ENCODE measurements around the gene BTC. TPM values are rescaled to one million over a fixed set of nuclear protein-coding genes. Genes with fewer than 3 reads are reported as not detected.

BTC gene
- total and polyA plus RNA-seq, 5 donors from 2014 or later = not detected

- Histone ChIP-seq H3K36me3 (ENCODE audit: control insufficient read depth, insufficient read depth, low read length) (no peaks in the 10 kb centered on the region), H3K4me3 (ENCODE audit: low read depth, low read length) (no peak overlapping the region), H3K9me3 (ENCODE audit: control insufficient read depth in 2 of 2, low read length in 2 of 2) (no peaks in the 10 kb centered on the region), H3K27ac (ENCODE audit: insufficient read depth, low read length, poor library complexity, severe bottlenecking) (no peak overlapping the region), H3K4me1 (ENCODE audit: control insufficient read depth, insufficient read depth, low read length, poor library complexity, severe bottlenecking) (no peaks in the 10 kb centered on the region), H3K27me3 (ENCODE audit: control insufficient read depth, insufficient read depth, low read length) (no peaks in the 10 kb centered on the region)
- no peak for DNase-seq
- ATAC-seq (ENCODE audit: low read depth in 2 of 2) = no peak
- Mint-ChIP-seq H3K4me1 (no peaks in the 10 kb centered on the region), H3K27me3 (no peaks in the 10 kb centered on the region), H3K36me3 (no peaks in the 10 kb centered on the region), H3K27ac (no peak overlapping the region), H3K4me3 (no peak overlapping the region), H3K9me3 (peaks cover 0 to 9% (median 1%) of the 10 kb centered on the region in 7 donors)
These were observed 16.8 kb downstream of the BTC start for GRCh38 chr4:74777531-74777930.

GRCh38 chr4:74772783-74773182 is 21.5 kb downstream of the BTC start:
- Histone ChIP-seq H3K4me1 (ENCODE audit: control insufficient read depth, insufficient read depth, low read length, poor library complexity, severe bottlenecking) (no peaks in the 10 kb centered on the region), H3K27me3 (ENCODE audit: control insufficient read depth, insufficient read depth, low read length) (no peaks in the 10 kb centered on the region), H3K9me3 (ENCODE audit: control insufficient read depth in 2 of 2, low read length in 2 of 2) (no peaks in the 10 kb centered on the region), H3K36me3 (ENCODE audit: control insufficient read depth, insufficient read depth, low read length) (no peaks in the 10 kb centered on the region), H3K4me3 (ENCODE audit: low read depth, low read length) (no peak overlapping the region), H3K27ac (ENCODE audit: insufficient read depth, low read length, poor library complexity, severe bottlenecking) (no peak overlapping the region)
- Mint-ChIP-seq H3K9me3 (peaks cover 0 to 3% (median 0%) of the 10 kb centered on the region in 7 donors), H3K4me3 (no peak overlapping the region), H3K27ac (no peak overlapping the region), H3K4me1 (no peaks in the 10 kb centered on the region), H3K36me3 (no peaks in the 10 kb centered on the region), H3K27me3 (no peaks in the 10 kb centered on the region)
- DNase-seq (no peak), ATAC-seq (ENCODE audit: low read depth in 2 of 2) (no peak)

- H3K4me1 ChIP-seq (ENCODE audit: control insufficient read depth, insufficient read depth, low read length, poor library complexity, severe bottlenecking) = no peaks in the 10 kb centered on the region
- H3K36me3 Mint-ChIP-seq = no peaks in the 10 kb centered on the region
- no peaks in the 10 kb centered on the region for H3K27me3 ChIP-seq (ENCODE audit: control insufficient read depth, insufficient read depth, low read length)
- no peak overlapping the region for H3K4me3 Mint-ChIP-seq
- ATAC-seq (ENCODE audit: low read depth in 2 of 2) (no peak), DNase-seq (no peak)
- no peak overlapping the region for H3K4me3 ChIP-seq (ENCODE audit: low read depth, low read length)
- no peaks in the 10 kb centered on the region for H3K27me3 Mint-ChIP-seq
- no peaks in the 10 kb centered on the region for H3K4me1 Mint-ChIP-seq
- no peaks in the 10 kb centered on the region for H3K36me3 ChIP-seq (ENCODE audit: control insufficient read depth, insufficient read depth, low read length)
- no peak overlapping the region for H3K27ac ChIP-seq (ENCODE audit: insufficient read depth, low read length, poor library complexity, severe bottlenecking)
- no peaks in the 10 kb centered on the region for H3K9me3 ChIP-seq (ENCODE audit: control insufficient read depth in 2 of 2, low read length in 2 of 2)
- no peak overlapping the region for H3K27ac Mint-ChIP-seq
- H3K9me3 Mint-ChIP-seq = peaks cover 0 to 3% (median 0%) of the 10 kb centered on the region in 7 donors
These were observed 22.2 kb downstream of the BTC start for GRCh38 chr4:74772106-74772505.

GRCh38 chr4:74770226-74770910 is 24.0 kb downstream of the BTC start:
- Histone ChIP-seq H3K4me3 (ENCODE audit: low read depth, low read length) (no peak overlapping the region), H3K27ac (ENCODE audit: insufficient read depth, low read length, poor library complexity, severe bottlenecking) (no peak overlapping the region), H3K27me3 (ENCODE audit: control insufficient read depth, insufficient read depth, low read length) (no peaks in the 10 kb centered on the region), H3K4me1 (ENCODE audit: control insufficient read depth, insufficient read depth, low read length, poor library complexity, severe bottlenecking) (no peaks in the 10 kb centered on the region), H3K9me3 (ENCODE audit: control insufficient read depth in 2 of 2, low read length in 2 of 2) (no peaks in the 10 kb centered on the region), H3K36me3 (ENCODE audit: control insufficient read depth, insufficient read depth, low read length) (no peaks in the 10 kb centered on the region)
- Mint-ChIP-seq H3K9me3 (peaks cover 0 to 3% (median 0%) of the 10 kb centered on the region in 7 donors), H3K4me1 (no peaks in the 10 kb centered on the region), H3K36me3 (no peaks in the 10 kb centered on the region), H3K27me3 (no peaks in the 10 kb centered on the region), H3K4me3 (no peak overlapping the region), H3K27ac (no peak overlapping the region)
- no peak for DNase-seq
- ATAC-seq (ENCODE audit: low read depth in 2 of 2) = no peak

- ATAC-seq (ENCODE audit: low read depth in 2 of 2) (no peak), DNase-seq (no peak)
- no peaks in the 10 kb centered on the region for H3K27me3 ChIP-seq (ENCODE audit: control insufficient read depth, insufficient read depth, low read length)
- H3K36me3 ChIP-seq (ENCODE audit: control insufficient read depth, insufficient read depth, low read length) = no peaks in the 10 kb centered on the region
- H3K4me1 ChIP-seq (ENCODE audit: control insufficient read depth, insufficient read depth, low read length, poor library complexity, severe bottlenecking) = no peaks in the 10 kb centered on the region
- Mint-ChIP-seq H3K9me3 (peaks cover 0 to 6% (median 0%) of the 10 kb centered on the region in 7 donors), H3K4me3 (no peak overlapping the region), H3K4me1 (no peaks in the 10 kb centered on the region), H3K36me3 (no peaks in the 10 kb centered on the region), H3K27me3 (no peaks in the 10 kb centered on the region), H3K27ac (no peak overlapping the region)
- H3K27ac ChIP-seq (ENCODE audit: insufficient read depth, low read length, poor library complexity, severe bottlenecking) = no peak overlapping the region
- no peak overlapping the region for H3K4me3 ChIP-seq (ENCODE audit: low read depth, low read length)
- no peaks in the 10 kb centered on the region for H3K9me3 ChIP-seq (ENCODE audit: control insufficient read depth in 2 of 2, low read length in 2 of 2)
These were observed 25.3 kb downstream of the BTC start for GRCh38 chr4:74768857-74769525.

GRCh38 chr4:74764119-74764518 is 30.2 kb downstream of the BTC start:
- peaks cover 0 to 7% (median 2%) of the 10 kb centered on the region in 7 donors for H3K9me3 Mint-ChIP-seq
- no peaks in the 10 kb centered on the region for H3K36me3 ChIP-seq (ENCODE audit: control insufficient read depth, insufficient read depth, low read length)
- H3K36me3 Mint-ChIP-seq = no peaks in the 10 kb centered on the region
- no peak for DNase-seq
- no peaks in the 10 kb centered on the region for H3K9me3 ChIP-seq (ENCODE audit: control insufficient read depth in 2 of 2, low read length in 2 of 2)
- no peak overlapping the region for H3K4me3 Mint-ChIP-seq
- no peaks in the 10 kb centered on the region for H3K27me3 Mint-ChIP-seq
- no peaks in the 10 kb centered on the region for H3K4me1 Mint-ChIP-seq
- H3K27ac Mint-ChIP-seq = no peak overlapping the region
- H3K4me1 ChIP-seq (ENCODE audit: control insufficient read depth, insufficient read depth, low read length, poor library complexity, severe bottlenecking) = no peaks in the 10 kb centered on the region
- no peaks in the 10 kb centered on the region for H3K27me3 ChIP-seq (ENCODE audit: control insufficient read depth, insufficient read depth, low read length)
- no peak for ATAC-seq (ENCODE audit: low read depth in 2 of 2)
- H3K4me3 ChIP-seq (ENCODE audit: low read depth, low read length) = no peak overlapping the region
- no peak overlapping the region for H3K27ac ChIP-seq (ENCODE audit: insufficient read depth, low read length, poor library complexity, severe bottlenecking)

- ATAC-seq (ENCODE audit: low read depth in 2 of 2) (no peak), DNase-seq (no peak)
- H3K4me1 ChIP-seq (ENCODE audit: control insufficient read depth, insufficient read depth, low read length, poor library complexity, severe bottlenecking) = no peaks in the 10 kb centered on the region
- H3K36me3 Mint-ChIP-seq = no peaks in the 10 kb centered on the region
- H3K27me3 ChIP-seq (ENCODE audit: control insufficient read depth, insufficient read depth, low read length) = no peaks in the 10 kb centered on the region
- H3K4me3 ChIP-seq (ENCODE audit: low read depth, low read length) = no peak overlapping the region
- H3K9me3 ChIP-seq (ENCODE audit: control insufficient read depth in 2 of 2, low read length in 2 of 2) = no peaks in the 10 kb centered on the region
- peaks cover 0 to 7% (median 0%) of the 10 kb centered on the region in 7 donors for H3K9me3 Mint-ChIP-seq
- no peaks in the 10 kb centered on the region for H3K36me3 ChIP-seq (ENCODE audit: control insufficient read depth, insufficient read depth, low read length)
- H3K27ac ChIP-seq (ENCODE audit: insufficient read depth, low read length, poor library complexity, severe bottlenecking) = no peak overlapping the region
- no peaks in the 10 kb centered on the region for H3K27me3 Mint-ChIP-seq
- no peak overlapping the region for H3K27ac Mint-ChIP-seq
- no peaks in the 10 kb centered on the region for H3K4me1 Mint-ChIP-seq
- no peak overlapping the region for H3K4me3 Mint-ChIP-seq
These were observed 35.7 kb downstream of the BTC start for GRCh38 chr4:74758551-74759145.
